Middle frontal gyrus (tissue), 1 donor: Measurements from ENCODE around the gene WDR20.

ENCODE experiments used
- DNase-seq: peaks from one replicate; pipeline ENCODE4 v3.0.0-alpha.2; 2015; ENCODE audit warnings: low spot score; ENCODE audit errors: extremely low spot score

The WDR20 gene

DNA sequence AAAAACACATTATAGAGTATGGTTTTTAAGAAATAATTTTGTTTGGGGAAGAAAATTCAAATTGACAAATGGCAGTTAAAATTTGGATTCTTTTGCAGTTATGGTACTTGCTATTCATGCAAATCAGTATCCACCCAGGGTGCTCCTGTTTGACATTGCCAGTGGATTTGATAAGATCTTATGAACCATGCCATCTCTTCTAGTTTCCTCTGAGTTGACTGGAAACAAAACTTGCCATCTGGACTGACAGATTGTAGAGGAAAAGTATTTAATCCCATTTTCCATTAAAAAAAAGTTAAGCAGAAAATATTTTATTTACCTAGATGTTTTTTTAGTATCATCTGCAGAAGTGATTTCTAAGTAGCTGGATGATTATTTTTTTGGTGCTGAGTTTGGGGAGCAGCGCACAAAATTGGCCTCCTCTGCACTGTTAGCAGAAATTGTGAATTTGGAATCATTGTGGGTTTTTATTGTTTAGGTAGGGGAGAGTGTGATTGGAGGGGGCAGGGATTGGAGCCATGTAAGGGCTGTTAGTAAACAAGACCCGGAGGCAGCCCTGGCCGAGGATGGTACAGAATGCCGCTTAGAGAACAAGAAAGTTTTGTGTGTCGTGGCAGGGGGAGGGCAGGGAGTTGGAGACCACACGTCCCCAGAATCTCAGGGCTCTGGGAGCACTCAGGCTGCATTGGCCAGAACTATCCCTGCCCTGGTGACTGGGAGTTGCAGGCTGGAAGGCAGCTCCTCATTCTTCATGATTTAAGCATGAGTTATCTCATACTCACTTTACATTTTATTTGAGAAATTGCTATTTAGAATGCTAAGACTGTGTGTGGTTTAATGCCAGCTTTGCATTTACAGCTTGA lies 56.6 kb downstream of the WDR20 start:
- peak; percentile 71 for DNase-seq

DNA sequence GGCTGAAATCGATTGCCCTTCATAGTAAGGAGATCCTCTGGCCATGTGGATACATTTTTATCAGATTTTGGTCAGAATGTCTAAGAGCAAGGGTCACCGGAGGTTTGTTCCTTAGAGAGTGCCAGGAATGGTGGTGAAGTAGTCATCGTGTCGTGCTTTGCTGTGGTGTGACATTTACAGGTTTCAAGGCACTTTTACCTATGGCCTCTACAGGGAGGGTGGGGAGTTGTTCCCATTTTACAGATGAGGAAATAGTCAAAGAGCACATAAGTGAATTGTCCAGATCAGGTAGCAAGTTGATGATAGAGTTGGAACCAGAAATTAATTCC lies 57.2 kb downstream of the WDR20 start:
- no peak for DNase-seq

DNA sequence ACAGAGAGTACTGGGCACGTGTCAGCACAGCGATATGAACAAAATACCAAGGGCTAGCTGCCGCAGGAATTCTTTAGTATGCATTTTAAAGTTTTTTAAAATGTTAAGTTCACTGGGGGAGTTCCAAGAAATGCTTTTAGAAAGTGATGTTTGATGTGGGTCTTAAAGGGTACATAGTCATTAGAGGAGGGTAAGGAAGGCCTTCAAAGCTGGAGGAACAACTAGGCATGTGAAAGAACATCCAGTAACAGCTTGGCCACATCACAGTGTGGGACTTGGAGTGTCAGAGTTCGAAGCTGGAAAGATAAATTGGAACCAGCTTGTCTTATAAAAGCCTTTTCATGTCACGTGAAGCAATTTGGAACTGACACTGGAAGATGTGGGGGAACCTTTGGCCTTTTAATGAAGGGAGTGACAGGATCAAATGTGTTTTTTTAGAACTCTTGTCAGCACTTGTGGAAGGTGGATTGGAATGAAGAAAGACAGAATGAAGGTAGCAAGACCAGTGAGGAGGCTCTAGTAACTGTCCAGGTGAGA lies 57.7 kb downstream of the WDR20 start:
- no peak for DNase-seq

DNA sequence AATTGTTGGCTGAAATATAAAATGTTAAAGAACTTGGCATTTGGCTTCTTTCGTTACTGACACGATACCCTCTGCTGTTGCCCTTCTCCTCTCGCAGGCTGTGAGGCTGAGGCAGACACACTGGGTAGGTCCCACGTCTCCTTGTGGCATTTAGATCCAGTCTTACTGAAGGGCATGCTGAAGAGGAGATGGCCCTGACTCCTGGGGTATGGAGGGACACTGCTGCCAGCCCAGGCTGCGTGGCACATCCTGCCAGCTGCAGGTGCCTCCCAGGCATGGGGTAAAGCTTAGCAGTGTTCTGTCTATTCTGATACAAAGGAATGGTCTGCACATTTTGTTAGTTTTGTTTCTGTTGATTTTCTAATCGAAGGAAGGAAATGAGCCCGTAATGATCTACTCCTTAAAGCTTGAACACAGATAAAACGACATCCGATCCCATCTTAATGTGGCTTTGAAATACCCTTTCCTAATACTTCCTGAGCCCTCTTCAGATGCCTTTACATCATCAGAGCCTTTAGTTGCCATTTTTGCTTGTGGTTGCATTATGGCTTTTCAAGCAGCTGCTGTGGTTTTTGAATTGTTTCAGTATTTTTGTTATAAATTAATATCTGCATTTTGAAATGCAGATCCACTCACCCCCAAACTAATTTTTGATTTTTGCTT lies 61.1 kb downstream of the WDR20 start:
- no peak for DNase-seq

DNA sequence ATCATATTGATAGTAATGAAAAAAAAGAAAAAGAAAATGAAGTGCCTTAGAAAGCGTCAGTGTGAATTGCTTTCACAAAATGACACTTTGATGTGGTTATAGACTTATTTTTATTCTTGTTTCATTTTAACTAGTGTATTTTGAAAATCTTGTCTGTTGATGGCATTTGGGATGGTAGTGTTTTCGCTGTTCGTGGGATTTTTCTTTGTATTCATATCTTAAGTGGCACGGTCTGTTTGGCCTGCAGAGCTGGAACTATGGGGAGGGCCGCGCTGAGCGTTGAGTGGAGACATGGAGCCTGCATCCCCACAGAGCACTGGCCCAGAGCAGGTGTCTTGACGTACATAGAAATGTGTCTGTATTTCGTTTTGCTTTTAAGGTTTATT lies 61.6 kb downstream of the WDR20 start:
- DNase-seq, result no peak

DNA sequence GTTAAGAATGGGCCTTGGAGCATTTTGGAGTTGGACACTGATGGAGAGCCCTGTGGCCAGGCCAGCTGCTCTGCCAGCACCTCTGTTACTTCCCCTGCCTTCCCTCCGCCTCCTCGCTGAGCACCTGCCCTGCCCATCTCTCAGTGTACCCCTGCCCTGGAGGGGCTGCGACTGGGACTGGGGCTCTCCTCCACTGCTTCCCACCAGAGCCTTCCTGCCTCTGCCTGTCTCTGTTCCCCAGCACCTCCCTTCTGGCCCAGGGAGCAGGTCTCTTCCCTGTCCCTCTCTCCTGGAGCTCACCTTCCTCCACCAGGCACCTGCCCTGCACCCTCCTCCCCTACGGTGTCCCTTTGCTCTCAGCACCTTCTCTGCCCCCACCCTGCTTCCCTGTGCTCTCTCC lies 62.1 kb downstream of the WDR20 start:
- no peak for DNase-seq

DNA sequence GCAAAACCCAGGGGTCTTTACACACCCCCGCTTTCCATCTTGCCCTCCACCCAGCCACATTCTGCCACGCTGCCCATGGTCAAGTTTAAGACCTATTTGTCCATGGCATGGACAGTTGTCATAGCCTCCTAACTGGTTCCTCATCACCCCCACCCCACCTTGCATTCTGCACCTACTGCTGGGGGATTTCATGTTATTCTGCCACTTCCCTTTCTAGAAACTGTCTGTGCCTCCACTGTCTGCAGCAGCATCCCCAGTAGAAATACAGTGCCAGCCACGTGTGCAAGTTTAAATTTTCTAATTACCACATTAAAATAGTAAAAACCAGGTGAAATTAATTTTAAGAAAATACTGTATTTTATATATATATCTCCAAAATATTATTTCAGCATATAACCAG lies 63.2 kb downstream of the WDR20 start:
- DNase-seq, result no peak

DNA sequence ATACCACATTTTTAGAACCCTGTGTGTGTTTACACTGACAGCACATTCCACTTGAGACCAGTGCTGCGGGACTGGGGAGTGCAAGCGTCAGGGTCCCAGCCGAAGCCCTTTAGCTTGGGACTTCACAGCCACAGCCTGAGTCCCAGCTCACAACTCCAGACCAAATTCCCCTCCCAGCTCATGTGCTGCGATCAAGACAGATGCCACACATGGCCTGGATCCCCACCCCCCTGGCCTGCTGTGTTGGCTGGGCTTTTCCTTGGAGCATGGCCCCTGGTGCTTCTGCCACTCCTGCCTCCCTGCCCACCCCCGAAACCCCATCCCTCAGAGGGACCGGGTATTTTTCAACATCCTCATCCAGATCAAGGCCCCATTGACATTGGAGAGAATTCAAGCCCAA lies 63.7 kb downstream of the WDR20 start:
- DNase-seq, result no peak

DNA sequence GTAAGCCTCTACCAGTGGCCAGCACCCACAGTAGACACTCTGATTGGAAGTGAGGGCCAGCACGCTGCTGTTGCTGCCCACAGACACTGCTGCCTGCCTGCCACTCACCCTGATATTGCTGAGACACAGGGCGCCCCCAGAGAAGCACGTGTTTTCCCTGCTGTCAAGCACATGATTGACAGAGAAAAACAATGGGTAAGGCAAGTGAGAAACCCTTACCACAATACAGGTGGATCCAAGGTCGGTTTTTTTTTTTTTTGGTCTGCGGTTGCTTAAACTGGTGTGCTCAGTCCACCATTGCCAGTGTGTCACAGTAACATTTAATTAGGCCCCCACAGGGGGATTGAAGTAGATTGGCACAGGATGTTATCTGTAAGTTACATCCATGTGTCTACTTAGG lies 65.9 kb downstream of the WDR20 start:
- no peak for DNase-seq

DNA sequence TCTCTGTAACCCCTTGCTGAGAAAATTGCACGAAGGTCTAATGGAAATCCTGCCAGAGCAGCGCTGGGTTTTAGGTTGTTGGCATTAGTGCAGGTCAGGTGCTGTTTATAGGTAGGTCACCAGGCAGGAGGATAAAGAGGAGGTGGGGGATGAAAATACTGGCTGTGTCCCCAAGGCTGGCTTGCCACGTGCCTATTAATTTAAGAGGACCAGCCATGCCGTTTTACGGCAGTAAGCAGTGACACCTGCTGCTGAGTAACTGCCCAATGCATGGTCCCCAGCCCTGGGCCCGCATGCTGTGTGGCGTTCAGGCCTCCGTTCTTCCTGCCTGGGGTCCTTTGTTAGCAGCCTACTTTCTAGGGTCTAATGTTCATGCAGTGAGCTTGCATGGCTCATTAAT lies 67.2 kb downstream of the WDR20 start:
- DNase-seq, result no peak

DNA sequence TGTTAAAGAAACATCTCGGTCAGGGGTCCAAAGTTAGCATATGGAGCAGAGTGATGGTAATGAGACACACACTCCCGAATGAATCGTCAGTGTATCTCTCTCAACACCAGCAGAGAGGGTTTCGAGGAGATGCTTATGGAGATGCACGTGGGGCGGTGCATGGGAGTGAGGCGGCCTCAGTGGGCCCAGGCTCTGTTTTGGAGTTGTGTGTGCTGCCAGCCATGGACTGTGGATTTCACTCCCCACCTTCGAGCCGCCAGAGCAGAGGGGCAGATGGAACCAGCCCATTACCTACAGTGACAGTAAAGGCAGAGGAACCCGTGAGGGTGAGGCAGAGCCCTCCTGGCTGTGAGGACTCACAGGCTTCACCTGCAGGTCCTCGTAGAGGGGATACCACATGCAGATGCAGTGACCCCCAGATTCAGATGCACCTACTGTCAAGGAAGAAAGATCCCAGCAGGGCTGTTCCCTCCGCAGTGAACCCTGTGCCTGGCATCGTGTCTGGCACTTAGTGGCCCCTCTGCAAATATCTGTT lies 68.2 kb downstream of the WDR20 start:
- no peak for DNase-seq

DNA sequence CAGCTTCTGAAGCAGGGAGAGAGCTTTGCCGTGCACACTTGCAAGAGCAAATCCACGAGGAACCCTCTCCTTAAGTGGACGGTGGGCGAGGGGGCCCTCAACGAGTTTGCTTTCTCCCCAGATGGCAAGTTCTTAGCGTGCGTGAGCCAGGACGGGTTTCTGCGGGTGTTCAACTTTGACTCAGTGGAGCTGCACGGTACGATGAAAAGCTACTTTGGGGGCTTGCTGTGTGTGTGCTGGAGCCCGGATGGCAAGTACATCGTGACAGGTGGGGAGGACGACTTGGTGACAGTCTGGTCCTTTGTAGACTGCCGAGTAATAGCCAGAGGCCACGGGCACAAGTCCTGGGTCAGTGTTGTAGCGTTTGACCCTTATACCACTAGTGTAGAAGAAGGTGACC lies 69.0 kb downstream of the WDR20 start:
- no peak for DNase-seq

DNA sequence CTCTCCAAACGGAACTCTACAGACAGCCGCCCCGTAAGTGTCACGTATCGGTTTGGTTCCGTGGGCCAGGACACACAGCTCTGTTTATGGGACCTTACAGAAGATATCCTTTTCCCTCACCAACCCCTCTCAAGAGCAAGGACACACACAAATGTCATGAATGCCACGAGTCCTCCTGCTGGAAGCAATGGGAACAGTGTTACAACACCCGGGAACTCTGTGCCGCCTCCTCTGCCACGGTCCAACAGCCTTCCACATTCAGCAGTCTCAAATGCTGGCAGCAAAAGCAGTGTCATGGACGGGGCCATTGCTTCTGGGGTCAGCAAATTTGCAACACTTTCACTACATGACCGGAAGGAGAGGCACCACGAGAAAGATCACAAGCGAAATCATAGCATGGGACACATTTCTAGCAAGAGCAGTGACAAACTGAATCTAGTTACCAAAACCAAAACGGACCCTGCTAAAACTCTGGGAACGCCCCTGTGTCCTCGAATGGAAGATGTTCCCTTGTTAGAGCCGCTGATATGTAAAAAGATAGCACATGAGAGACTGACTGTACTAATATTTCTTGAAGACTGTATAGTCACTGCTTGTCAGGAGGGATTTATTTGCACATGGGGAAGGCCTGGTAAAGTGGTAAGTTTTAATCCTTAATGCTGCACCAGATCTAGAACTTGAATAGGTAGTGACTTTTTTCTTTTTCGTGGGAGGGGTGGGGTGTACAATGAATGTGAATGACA lies 69.7 kb downstream of the WDR20 start:
- no peak for DNase-seq

DNA sequence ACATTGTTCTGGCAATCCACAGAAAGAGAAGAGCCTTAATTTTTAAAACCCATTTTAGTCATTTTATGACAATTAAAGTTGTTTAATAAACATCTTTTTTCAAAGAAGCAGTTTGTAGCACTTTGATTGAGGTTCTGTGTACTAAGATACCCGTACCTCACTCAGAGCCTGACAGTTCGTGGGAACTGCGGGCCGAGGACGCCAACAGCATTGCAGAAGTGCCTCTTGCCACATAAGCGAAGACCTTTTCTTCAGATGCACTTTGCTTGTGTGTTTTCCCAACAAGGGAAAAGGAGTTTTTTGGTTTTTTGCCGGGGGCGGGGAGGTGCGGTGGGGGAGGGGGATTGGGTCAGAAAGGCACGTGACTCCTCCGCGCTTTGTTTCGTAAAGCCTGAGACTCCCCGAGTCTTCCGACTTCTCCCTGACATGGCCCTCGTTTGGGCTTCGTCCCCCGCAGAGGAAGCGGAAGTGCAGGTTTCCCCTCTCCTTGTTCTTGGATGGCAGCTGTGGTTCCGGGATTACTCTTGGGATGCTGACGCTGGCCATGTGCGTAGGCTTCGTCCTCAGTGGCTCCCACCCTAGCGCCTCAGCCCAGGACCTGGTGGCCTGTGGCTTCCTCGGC lies 70.8 kb downstream of the WDR20 start:
- DNase-seq, result no peak

DNA sequence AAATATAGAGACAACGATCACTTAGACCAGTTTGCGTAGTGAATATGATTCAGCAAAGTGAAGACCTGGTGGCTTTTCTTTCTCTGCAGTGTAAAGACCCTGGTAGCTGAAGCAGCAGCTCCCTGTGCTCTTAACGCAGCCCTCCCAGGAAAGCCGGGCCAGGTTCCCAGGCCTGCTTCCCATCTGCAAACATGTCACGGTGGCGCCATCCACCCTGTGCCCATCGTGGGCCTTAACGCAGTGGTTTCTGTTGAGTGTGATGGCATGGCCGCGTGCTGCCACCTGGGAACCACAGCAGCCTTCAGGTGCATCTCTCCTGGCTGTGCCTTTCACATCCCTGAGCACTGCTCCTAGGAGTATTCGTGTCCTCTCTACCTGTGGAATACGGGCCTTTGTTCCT lies 71.5 kb downstream of the WDR20 start:
- DNase-seq, result no peak

DNA sequence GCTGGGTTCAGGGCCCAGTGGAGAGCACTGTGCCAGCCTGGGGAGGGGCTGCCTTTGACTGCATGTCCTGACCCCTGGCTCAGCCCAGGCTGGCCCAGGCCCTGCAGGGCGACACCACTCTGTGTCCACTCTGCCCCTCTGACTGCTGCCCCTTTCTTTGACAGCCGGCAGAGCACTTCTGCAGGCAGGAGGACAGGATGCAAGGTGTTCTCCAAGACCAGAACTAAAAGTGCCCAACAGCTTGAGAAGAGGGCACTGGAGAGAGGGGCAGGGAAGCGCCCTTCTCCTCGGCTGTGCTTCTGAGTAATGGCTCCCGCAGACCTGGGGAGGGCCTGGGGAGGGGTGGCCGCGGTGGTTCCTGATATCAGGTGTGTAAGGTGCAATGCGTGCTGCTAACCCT lies 72.7 kb downstream of the WDR20 start:
- DNase-seq, result no peak

DNA sequence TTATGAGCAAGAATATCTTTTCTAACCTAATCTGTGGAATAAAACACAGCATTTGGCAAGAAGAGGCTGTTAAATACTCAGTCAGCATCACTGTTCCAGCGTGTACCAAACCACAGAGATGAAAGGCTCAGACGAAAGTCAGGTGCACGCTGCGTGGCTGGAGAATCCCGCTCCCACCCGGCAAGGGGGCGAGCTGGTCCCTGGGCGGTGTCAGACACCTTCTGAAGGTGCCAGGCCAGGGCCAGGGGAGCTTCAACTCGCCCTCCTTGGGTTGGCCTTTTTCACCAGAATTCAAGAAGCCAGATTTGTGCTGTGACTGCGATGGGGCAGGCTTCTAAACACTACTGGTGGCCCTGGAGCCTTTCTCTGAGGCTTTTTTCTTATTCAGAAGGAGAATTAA lies 73.1 kb downstream of the WDR20 start:
- no peak for DNase-seq

DNA sequence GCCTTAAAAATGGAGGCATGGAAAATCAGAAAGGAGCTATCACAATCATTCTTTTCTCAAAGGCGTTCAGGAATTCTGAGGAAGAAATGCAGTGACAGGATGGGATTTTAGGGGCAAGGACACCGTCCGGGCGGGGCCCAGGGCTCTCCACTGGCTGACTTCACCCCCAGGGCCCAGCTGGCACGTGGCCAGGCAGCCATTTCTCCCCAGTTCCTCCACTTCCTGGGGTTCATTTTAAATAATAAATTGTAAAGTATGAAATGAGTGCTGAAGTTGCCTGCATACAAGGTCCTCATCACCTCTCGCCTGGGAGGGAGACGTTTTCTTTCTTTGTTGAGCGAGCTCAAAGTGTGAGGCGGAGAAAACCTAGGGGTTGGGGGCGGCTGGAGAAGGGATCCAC lies 73.8 kb downstream of the WDR20 start:
- no peak for DNase-seq

DNA sequence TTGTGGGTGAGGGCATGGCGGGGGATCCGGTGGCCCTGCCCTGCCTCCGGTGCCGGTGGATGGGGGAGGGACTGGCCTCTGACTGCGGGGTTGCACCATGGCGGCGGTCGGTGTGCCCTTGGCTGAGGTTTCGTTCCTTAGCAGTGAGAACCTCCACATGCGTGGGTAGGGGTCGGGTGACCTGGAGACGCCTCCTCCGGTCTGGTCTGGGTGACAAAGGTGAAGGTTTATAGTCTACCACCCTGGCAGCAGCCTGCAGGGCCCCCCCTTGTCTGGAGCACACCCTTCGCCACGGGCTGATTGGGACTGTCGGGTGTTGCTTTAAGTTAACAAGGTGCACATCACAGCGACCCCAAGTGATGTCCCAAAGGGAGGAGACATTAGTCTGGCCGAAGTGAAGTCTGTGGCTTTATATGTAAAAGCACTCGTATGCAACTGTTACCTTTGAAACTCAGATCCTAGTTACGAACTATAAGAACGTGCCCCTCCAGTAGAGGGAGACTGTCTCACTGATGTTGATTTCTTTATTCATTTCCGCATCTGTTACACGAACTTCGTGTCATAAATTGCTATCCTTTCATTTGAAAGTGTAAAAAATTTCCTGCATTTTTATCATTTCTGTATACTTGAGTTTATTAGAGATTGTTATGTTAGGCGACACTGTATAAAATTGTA lies 74.4 kb downstream of the WDR20 start:
- DNase-seq, result no peak

DNA sequence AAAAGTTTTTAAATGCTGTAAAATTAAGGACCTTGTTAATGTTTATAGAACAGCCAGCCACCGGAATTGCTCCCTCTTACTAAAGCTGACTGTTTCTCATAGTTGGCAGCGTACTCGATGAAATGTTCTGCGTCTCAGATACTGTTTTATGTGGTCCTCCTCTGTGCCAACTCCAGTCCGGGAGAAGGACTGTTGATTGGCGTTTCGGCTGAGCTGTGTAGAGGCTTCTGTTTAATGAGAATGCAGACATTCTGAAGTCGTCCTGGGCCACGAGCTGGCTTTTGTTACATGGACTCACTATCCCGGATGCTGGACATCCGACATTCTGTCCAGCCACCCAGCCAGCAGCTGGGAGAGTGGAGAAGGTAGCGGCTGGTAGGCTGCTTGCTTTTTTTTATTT lies 75.4 kb downstream of the WDR20 start:
- peak; percentile 67 for DNase-seq
